Keratinocyte (primary cell): Measurements from ENCODE around the gene ANO2. TPM values are rescaled to one million over a fixed set of nuclear protein-coding genes. Genes with fewer than 3 reads are reported as not detected.

Experiments
- DNase-seq: peaks from one replicate; pipeline ENCODE4 v3.0.0-alpha.2; 2011; ENCODE audit warnings: low read depth, missing footprints, low spot score
- FAIRE-seq: peaks from 2 replicates; lab custom pipeline; 2011; peaks lifted over from hg19 to GRCh38; lab: Jason Lieb, UNC
- H2AFZ ChIP-seq: 2 replicates; pipeline ENCODE4 v1.6.0; 2012; ENCODE audit warnings: low read length, control low read depth, inconsistent platforms; ENCODE audit not compliant: control insufficient read depth
- H3K27ac ChIP-seq: 2 replicates; pipeline ENCODE4 v1.5.1; 2011; ENCODE audit warnings: low read length; ENCODE audit not compliant: control insufficient read depth, insufficient read depth
- H3K27me3 ChIP-seq: 3 replicates; pipeline ENCODE4 v1.6.0; 2011; ENCODE audit warnings: low read length; ENCODE audit not compliant: control insufficient read depth, insufficient read depth; ENCODE audit errors: extremely low read depth
- H3K36me3 ChIP-seq, 2 experiments: 2 replicates in 1 of 2; 3 replicates in 1 of 2; pipeline ENCODE4 v1.5.1; 2011; ENCODE audit warnings: low read length in 2 of 2, mild to moderate bottlenecking in 1 of 2; ENCODE audit not compliant: control insufficient read depth in 2 of 2, insufficient read depth in 2 of 2; ENCODE audit errors: extremely low read depth in 1 of 2
- H3K4me1 ChIP-seq: 3 replicates; pipeline ENCODE4 v1.5.1; 2011; ENCODE audit warnings: low read length; ENCODE audit not compliant: control insufficient read depth, insufficient read depth; ENCODE audit errors: extremely low read depth
- H3K4me2 ChIP-seq: 3 replicates; pipeline ENCODE4 v1.6.0; 2011; ENCODE audit warnings: low read depth, low read length; ENCODE audit not compliant: control insufficient read depth, insufficient read depth; ENCODE audit errors: extremely low read depth
- H3K4me3 ChIP-seq, 3 experiments: fragments of 200-600 bp in 1 of 3; sonication (generic) in 1 of 3; 2 replicates in 2 of 3; 3 replicates in 1 of 3; pipeline ENCODE4 v1.5.1; 2011 to 2016; ENCODE audit warnings: low read length in 3 of 3, mild to moderate bottlenecking in 3 of 3, control low read depth in 2 of 3, inconsistent platforms in 1 of 3, low read depth in 1 of 3, mixed read lengths in 1 of 3, mixed run types in 1 of 3, moderate library complexity in 1 of 3; ENCODE audit not compliant: control insufficient read depth in 2 of 3, insufficient read depth in 2 of 3; ENCODE audit errors: extremely low read depth in 1 of 3
- H3K79me2 ChIP-seq: 2 replicates; pipeline ENCODE4 v1.6.0; 2012; ENCODE audit warnings: low read length; ENCODE audit not compliant: control insufficient read depth, insufficient read depth
- H3K9ac ChIP-seq: 3 replicates; pipeline ENCODE4 v1.6.0; 2011; ENCODE audit warnings: low read length; ENCODE audit not compliant: control insufficient read depth, insufficient read depth; ENCODE audit errors: extremely low read depth
- H3K9me1 ChIP-seq: 3 replicates; pipeline ENCODE4 v1.6.0; 2011; ENCODE audit warnings: low read length; ENCODE audit not compliant: control insufficient read depth, insufficient read depth; ENCODE audit errors: extremely low read depth
- H3K9me3 ChIP-seq: 2 replicates; pipeline ENCODE4 v1.5.1; 2012; ENCODE audit warnings: low read depth, low read length; ENCODE audit not compliant: control insufficient read depth
- H4K20me1 ChIP-seq: 3 replicates; pipeline ENCODE4 v1.6.0; 2011; ENCODE audit warnings: low read length; ENCODE audit not compliant: control insufficient read depth, insufficient read depth; ENCODE audit errors: extremely low read depth
- CTCF ChIP-seq, 3 experiments: IDR thresholded peaks in 1 of 3; conservative IDR thresholded peaks in 1 of 3; optimal IDR thresholded peaks in 1 of 3; 2 replicates in 2 of 3; 3 replicates in 1 of 3; pipeline versions ENCODE3 to v1.5.1; 2011; ENCODE audit warnings: low read length in 3 of 3, mild to moderate bottlenecking in 3 of 3, moderate library complexity in 2 of 3, control low read depth in 1 of 3, inconsistent platforms in 1 of 3; ENCODE audit not compliant: insufficient read depth in 2 of 3; ENCODE audit errors: extremely low read depth in 1 of 3
- EZH2 ChIP-seq: IDR thresholded peaks from one replicate; pipeline ENCODE4 v1.6.1; 2012; ENCODE audit warnings: inconsistent platforms, mild to moderate bottlenecking, low read length, moderate library complexity
- dilution Hi-C: fragments of 300-500 bp; cut with MboI; formaldehyde crosslinking; loops from one replicate; pipeline ENCODE4 v1.7.0; 2020; ENCODE audit warnings: low sequenced_read_pairs; ENCODE audit not compliant: extremely low pct_ligation_motif_present
- polyA plus RNA-seq, 5 experiments: library from polyadenylated mRNA; depleted of rRNA in 3 of 5; stranded (reverse) in 3 of 5; stranded (forward) in 1 of 5; unstranded in 1 of 5; fragments of >200 nt; gene quantifications; 1 replicate in 1 of 5; 2 replicates in 3 of 5; 3 replicates in 1 of 5; pipeline versions ENCODE4 v1.2.1 to v1.2.3, GENCODE V29; 2011 to 2012; ENCODE audit warnings: missing spikeins in 2 of 5, low read depth in 1 of 5, low replicate concordance in 1 of 5

The ANO2 gene
- polyA plus RNA-seq, 1 donor (not counting 4 experiments of a cell fraction or from before 2014, with no cell fraction given): 0.14 TPM

GRCh38 chr12:5571115-5571514 is 373.9 kb downstream of the ANO2 start:
- Histone ChIP-seq H3K4me1 (no peaks in the 10 kb centered on the region), H4K20me1 (no peaks in the 10 kb centered on the region), H3K9me1 (peaks cover 2% of the 10 kb centered on the region), H3K4me3 (no peak overlapping the region), H3K79me2 (no peaks in the 10 kb centered on the region), H3K27me3 (peaks cover 5% of the 10 kb centered on the region), H3K9ac (no peak overlapping the region), H3K4me2 (no peak overlapping the region), H2AFZ (no peak overlapping the region), H3K9me3 (no peaks in the 10 kb centered on the region), H3K27ac (no peak overlapping the region), H3K36me3 (no peaks in the 10 kb centered on the region)
- DNase-seq: no peak
- TF ChIP-seq EZH2 (no peak), CTCF (optimal IDR thresholded peaks at IDR 0.05 in 1 of 3, IDR thresholded peaks at IDR 0.05 in 1 of 3, conservative IDR thresholded peaks at IDR 0.05 in 1 of 3; ENCODE audit: extremely low read depth in 1 of 3, insufficient read depth in 2 of 3, low read length in 3 of 3) (no peak)
- dilution Hi-C loops: no loop called here
- FAIRE-seq: no peak

DNA sequence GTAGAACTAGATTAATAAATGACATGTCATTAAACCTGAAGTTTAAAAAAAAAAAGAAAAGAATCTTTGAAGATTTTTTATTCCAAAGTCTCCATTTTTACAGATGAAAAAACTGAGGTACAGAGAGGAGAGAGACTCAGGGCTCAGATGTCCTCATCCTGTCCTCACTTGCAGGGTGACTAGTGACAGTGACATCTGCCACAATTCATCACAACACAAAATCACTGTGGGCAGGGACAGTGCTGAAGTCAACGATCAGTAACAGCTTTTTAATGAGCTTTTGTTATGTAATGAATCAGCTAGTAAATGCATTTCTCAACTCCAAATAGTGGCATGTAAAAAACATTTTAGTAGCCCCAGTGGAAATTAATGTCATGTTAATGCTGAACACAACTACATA is 374.6 kb downstream of the ANO2 start:
- H3K9me1 ChIP-seq: peaks cover 2% of the 10 kb centered on the region
- no peak overlapping the region for H3K27ac ChIP-seq
- DNase-seq: no peak
- no peaks in the 10 kb centered on the region for H3K36me3 ChIP-seq
- TF ChIP-seq EZH2 (no peak), CTCF (optimal IDR thresholded peaks at IDR 0.05 in 1 of 3, IDR thresholded peaks at IDR 0.05 in 1 of 3, conservative IDR thresholded peaks at IDR 0.05 in 1 of 3; ENCODE audit: extremely low read depth in 1 of 3, insufficient read depth in 2 of 3, low read length in 3 of 3) (no peak)
- H3K27me3 ChIP-seq: peaks cover 5% of the 10 kb centered on the region
- no peaks in the 10 kb centered on the region for H3K4me1 ChIP-seq
- no peak overlapping the region for H2AFZ ChIP-seq
- no peak for FAIRE-seq
- H4K20me1 ChIP-seq: no peaks in the 10 kb centered on the region
- no peak overlapping the region for H3K4me2 ChIP-seq
- dilution Hi-C loops: no loop called here
- H3K9ac ChIP-seq: no peak overlapping the region
- no peaks in the 10 kb centered on the region for H3K79me2 ChIP-seq
- H3K9me3 ChIP-seq: no peaks in the 10 kb centered on the region
- H3K4me3 ChIP-seq: no peak overlapping the region
